HepG2 (cell line): ENCODE data around the gene EIF3M. TPM values are rescaled to one million over a fixed set of nuclear protein-coding genes. Genes with fewer than 3 reads are reported as not detected.

Experiments
- BHLHE40 ChIP-seq: IDR thresholded peaks from 2 replicates; pipeline ENCODE4 v1.6.1; 2011; ENCODE audit warnings: low read length, improper control_type of control experiment
- DNMT3B ChIP-seq: conservative IDR thresholded peaks from 2 replicates; pipeline ENCODE4 v1.6.1; 2016; ENCODE audit warnings: missing biosample characterization, control low read depth
- DPF2 ChIP-seq: sonication (generic); formaldehyde crosslinking; IDR thresholded peaks from 2 replicates; pipeline ENCODE4 v1.4.0; 2020; ENCODE audit warnings: mild to moderate bottlenecking, low read depth, missing genetic modification reagents, borderline replicate concordance
- ESRRA ChIP-seq: sonication (generic); formaldehyde crosslinking; IDR thresholded peaks from 2 replicates; pipeline ENCODE4 v1.5.1; 2020; ENCODE audit warnings: mild to moderate bottlenecking, low read depth, missing genetic modification reagents
- FLYWCH1 ChIP-seq: sonication (generic); formaldehyde crosslinking; IDR thresholded peaks from 2 replicates; pipeline ENCODE4 v1.8.1; 2023; ENCODE audit warnings: mild to moderate bottlenecking, missing genetic modification reagents
- HOXA5 ChIP-seq: sonication (generic); formaldehyde crosslinking; IDR thresholded peaks from 2 replicates; pipeline ENCODE4 v1.4.0; 2020; ENCODE audit warnings: missing genetic modification reagents
- HOXA7 ChIP-seq: sonication (generic); formaldehyde crosslinking; IDR thresholded peaks from 2 replicates; pipeline ENCODE4 v1.8.1; 2022; ENCODE audit warnings: mild to moderate bottlenecking, missing genetic modification reagents, moderate library complexity
- KDM2A ChIP-seq: sonication (generic); formaldehyde crosslinking; IDR thresholded peaks from 2 replicates; pipeline ENCODE4 v1.4.0; 2020; ENCODE audit warnings: low read depth, missing genetic modification reagents, borderline replicate concordance
- KLF9 ChIP-seq: IDR thresholded peaks from 2 replicates; pipeline ENCODE4 v1.6.1; 2016; ENCODE audit warnings: low read depth
- MLLT10 ChIP-seq: sonication (generic); formaldehyde crosslinking; IDR thresholded peaks from 2 replicates; pipeline ENCODE4 v1.4.0; 2020; ENCODE audit warnings: missing genetic modification reagents
- MTF2 ChIP-seq: sonication (generic); formaldehyde crosslinking; IDR thresholded peaks from 2 replicates; pipeline ENCODE4 v1.5.0; 2020; ENCODE audit warnings: missing genetic modification reagents, borderline replicate concordance
- NFYC ChIP-seq: IDR thresholded peaks from 2 replicates; pipeline ENCODE4 v1.6.1; 2016; ENCODE audit warnings: missing genetic modification reagents, missing compliant biosample characterization
- PCBP1 ChIP-seq: fragments of 200-400 bp; formaldehyde crosslinking; IDR thresholded peaks from 2 replicates; pipeline ENCODE4 v1.6.1; 2017; ENCODE audit warnings: mild to moderate bottlenecking, low read depth, low read length, borderline replicate concordance
- PHB2 ChIP-seq: fragments of 450-650 bp; IDR thresholded peaks from 2 replicates; pipeline ENCODE4 v1.6.1; 2018; ENCODE audit not compliant: partially characterized antibody
- POLR2AphosphoS2 ChIP-seq: IDR thresholded peaks from 2 replicates; pipeline ENCODE4 v1.6.1; 2011; ENCODE audit warnings: low read depth, low read length, improper control_type of control experiment
- PPARG ChIP-seq: conservative IDR thresholded peaks from 2 replicates; pipeline ENCODE4 v1.6.1; 2016; ENCODE audit warnings: missing biosample characterization, missing genetic modification reagents
- REPIN1 ChIP-seq: sonication (generic); formaldehyde crosslinking; IDR thresholded peaks from 2 replicates; pipeline ENCODE4 v1.8.0; 2022; ENCODE audit warnings: missing genetic modification reagents, low read depth, mild to moderate bottlenecking, borderline replicate concordance
- STAG1 ChIP-seq: sonication (generic); formaldehyde crosslinking; IDR thresholded peaks from 2 replicates; pipeline ENCODE4 v1.4.0; 2020; ENCODE audit warnings: missing genetic modification reagents
- ZNF20 ChIP-seq: sonication (generic); formaldehyde crosslinking; IDR thresholded peaks from 2 replicates; pipeline ENCODE4 v1.4.0; 2020; ENCODE audit warnings: mild to moderate bottlenecking, moderate library complexity, missing genetic modification reagents
- ZNF543 ChIP-seq: sonication (generic); formaldehyde crosslinking; IDR thresholded peaks from 2 replicates; pipeline ENCODE4 v1.4.0; 2020; ENCODE audit warnings: mild to moderate bottlenecking, missing genetic modification reagents
- ZNF552 ChIP-seq: sonication (generic); formaldehyde crosslinking; IDR thresholded peaks from 2 replicates; pipeline ENCODE4 v1.9.0; 2022; ENCODE audit warnings: missing genetic modification reagents, mild to moderate bottlenecking, borderline replicate concordance
- ZNF674 ChIP-seq: sonication (generic); formaldehyde crosslinking; IDR thresholded peaks from 2 replicates; pipeline ENCODE4 v1.5.0; 2020; ENCODE audit warnings: low read depth, mild to moderate bottlenecking, missing genetic modification reagents
- ZNF724P ChIP-seq: sonication (generic); formaldehyde crosslinking; IDR thresholded peaks from 2 replicates; pipeline ENCODE4 v1.8.0; 2022; ENCODE audit warnings: missing genetic modification reagents, borderline replicate concordance
- polyA plus RNA-seq, 8 experiments: library from polyadenylated mRNA; depleted of rRNA in 3 of 8; stranded (reverse) in 7 of 8; unstranded in 1 of 8; fragments of >200 nt; fragmentation: Illumina TruSeq in 4 of 8; extraction: Trizol in 4 of 8; gene quantifications; 2 replicates each; pipeline versions ENCODE4 v1.2.1 to v1.2.3, GENCODE V29; 2011 to 2016; ENCODE audit warnings: low read depth in 4 of 8, missing spikeins in 1 of 8, mixed read lengths in 1 of 8; ENCODE audit not compliant: insufficient read depth in 1 of 8
- total RNA-seq, 5 experiments: library from RNA; depleted of rRNA; stranded (reverse); fragments of >200 nt; fragmentation: Illumina TruSeq; extraction: Trizol; gene quantifications; 2 replicates each; pipeline ENCODE4 v1.2.3, GENCODE V29; 2016; ENCODE audit warnings: low read depth in 1 of 5
- TF ChIP-seq, protein P1 (sequence below): sonication (generic); formaldehyde crosslinking; IDR thresholded peaks from 2 replicates; pipeline ENCODE4 v1.8.1; 2023; ENCODE audit warnings: missing genetic modification reagents, inconsistent platforms, borderline replicate concordance
- TF ChIP-seq, protein P2 (sequence below): sonication (generic); formaldehyde crosslinking; IDR thresholded peaks from 2 replicates; pipeline ENCODE4 v1.4.0; 2020; ENCODE audit warnings: missing genetic modification reagents
- TF ChIP-seq, protein P3 (sequence below): sonication (generic); formaldehyde crosslinking; IDR thresholded peaks from 2 replicates; pipeline ENCODE4 v1.4.0; 2020; ENCODE audit warnings: mild to moderate bottlenecking, missing genetic modification reagents

The EIF3M gene
- total and polyA plus RNA-seq, 2 of the 13 experiments (the other 11 are each of a cell fraction or from before 2014, with no cell fraction given): 279 to 389 TPM

DNA sequence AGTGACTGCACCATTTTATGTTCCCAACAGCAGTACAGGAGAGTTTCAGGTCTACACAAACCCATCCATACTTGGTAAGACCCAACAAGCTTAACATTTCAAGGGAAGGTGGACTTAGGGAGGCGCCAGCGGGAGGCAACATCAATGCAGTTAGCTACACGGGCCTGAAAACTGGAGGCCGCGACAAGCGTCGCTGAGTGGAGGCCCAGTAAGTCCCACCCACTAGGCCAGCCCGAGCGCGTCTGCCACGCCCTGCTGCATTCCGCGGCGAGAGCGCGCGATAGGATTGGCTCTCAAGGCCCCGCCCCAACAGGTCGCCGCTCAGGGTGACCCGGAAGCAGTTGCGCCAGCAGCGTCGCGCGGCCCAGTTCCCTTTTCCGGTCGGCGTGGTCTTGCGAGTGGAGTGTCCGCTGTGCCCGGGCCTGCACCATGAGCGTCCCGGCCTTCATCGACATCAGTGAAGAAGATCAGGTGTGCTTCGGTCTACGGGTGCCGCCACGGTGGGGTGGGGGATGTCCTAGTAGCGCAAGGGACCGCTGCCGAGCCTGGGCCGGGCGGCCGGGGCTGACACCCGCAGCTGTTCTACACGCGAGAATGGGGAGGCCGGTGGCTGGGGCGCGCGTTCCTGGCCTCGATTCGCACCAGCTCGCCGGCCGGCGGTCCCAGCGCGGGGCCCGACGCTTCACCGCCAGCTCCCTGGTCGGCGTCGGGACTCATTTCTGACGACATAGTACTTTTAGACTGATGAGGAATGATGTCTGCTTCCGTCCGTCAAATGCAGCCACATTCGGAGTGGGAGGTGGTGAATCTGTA is at the start of gene EIF3M (continued):
- TF ChIP-seq ESRRA: peak; percentile 34; the same call in 1 of the 2 replicates
- no peak for TF ChIP-seq HOXA7 (CRISPR knock-in tag)
- TF ChIP-seq MTF2 (CRISPR knock-in tag): peak; percentile 98
- TF ChIP-seq STAG1 (CRISPR knock-in tag): no peak
- peak; percentile 83 for TF ChIP-seq NFYC (CRISPR knock-in tag)
- TF ChIP-seq, protein P1, sequence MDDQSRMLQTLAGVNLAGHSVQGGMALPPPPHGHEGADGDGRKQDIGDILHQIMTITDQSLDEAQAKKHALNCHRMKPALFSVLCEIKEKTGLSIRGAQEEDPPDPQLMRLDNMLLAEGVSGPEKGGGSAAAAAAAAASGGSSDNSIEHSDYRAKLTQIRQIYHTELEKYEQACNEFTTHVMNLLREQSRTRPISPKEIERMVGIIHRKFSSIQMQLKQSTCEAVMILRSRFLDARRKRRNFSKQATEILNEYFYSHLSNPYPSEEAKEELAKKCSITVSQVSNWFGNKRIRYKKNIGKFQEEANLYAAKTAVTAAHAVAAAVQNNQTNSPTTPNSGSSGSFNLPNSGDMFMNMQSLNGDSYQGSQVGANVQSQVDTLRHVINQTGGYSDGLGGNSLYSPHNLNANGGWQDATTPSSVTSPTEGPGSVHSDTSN (CRISPR knock-in tag): peak; percentile 85; the same call in 1 of the 2 replicates
- no peak for TF ChIP-seq DNMT3B (CRISPR knock-in tag)
- TF ChIP-seq KDM2A (CRISPR knock-in tag): peak; percentile 96
- TF ChIP-seq MLLT10: no peak
- no peak for TF ChIP-seq KLF9 (CRISPR knock-in tag)
- TF ChIP-seq FLYWCH1 (CRISPR knock-in tag): no peak
- no peak; the same call in 1 of the 2 replicates for TF ChIP-seq PPARG (CRISPR knock-in tag)
- no peak for TF ChIP-seq ZNF543 (CRISPR knock-in tag)
- peak; percentile 71 for TF ChIP-seq REPIN1 (CRISPR knock-in tag)
- TF ChIP-seq PHB2: no peak
- 0 out of 2 replicates have a peak, but pooled peaks have one; percentile 84 for TF ChIP-seq ZNF674 (CRISPR knock-in tag)
- peak; percentile 78 for TF ChIP-seq HOXA5 (CRISPR knock-in tag)
- no peak for TF ChIP-seq ZNF20 (CRISPR knock-in tag)
- no peak for TF ChIP-seq DPF2 (CRISPR knock-in tag)
- TF ChIP-seq POLR2AphosphoS2: no peak
- TF ChIP-seq, protein P2, sequence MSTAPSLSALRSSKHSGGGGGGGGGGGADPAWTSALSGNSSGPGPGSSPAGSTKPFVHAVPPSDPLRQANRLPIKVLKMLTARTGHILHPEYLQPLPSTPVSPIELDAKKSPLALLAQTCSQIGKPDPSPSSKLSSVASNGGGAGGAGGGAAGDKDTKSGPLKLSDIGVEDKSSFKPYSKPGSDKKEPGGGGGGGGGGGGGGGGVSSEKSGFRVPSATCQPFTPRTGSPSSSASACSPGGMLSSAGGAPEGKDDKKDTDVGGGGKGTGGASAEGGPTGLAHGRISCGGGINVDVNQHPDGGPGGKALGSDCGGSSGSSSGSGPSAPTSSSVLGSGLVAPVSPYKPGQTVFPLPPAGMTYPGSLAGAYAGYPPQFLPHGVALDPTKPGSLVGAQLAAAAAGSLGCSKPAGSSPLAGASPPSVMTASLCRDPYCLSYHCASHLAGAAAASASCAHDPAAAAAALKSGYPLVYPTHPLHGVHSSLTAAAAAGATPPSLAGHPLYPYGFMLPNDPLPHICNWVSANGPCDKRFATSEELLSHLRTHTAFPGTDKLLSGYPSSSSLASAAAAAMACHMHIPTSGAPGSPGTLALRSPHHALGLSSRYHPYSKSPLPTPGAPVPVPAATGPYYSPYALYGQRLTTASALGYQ (CRISPR knock-in tag): no peak; the same call in 1 of the 2 replicates
- 0 out of 2 replicates have a peak, but pooled peaks have one; percentile 63 for TF ChIP-seq ZNF724P (CRISPR knock-in tag)
- TF ChIP-seq BHLHE40: no peak
- peak; percentile 66; the same call in 1 of the 2 replicates for TF ChIP-seq ZNF552 (CRISPR knock-in tag)
- TF ChIP-seq, protein P3, sequence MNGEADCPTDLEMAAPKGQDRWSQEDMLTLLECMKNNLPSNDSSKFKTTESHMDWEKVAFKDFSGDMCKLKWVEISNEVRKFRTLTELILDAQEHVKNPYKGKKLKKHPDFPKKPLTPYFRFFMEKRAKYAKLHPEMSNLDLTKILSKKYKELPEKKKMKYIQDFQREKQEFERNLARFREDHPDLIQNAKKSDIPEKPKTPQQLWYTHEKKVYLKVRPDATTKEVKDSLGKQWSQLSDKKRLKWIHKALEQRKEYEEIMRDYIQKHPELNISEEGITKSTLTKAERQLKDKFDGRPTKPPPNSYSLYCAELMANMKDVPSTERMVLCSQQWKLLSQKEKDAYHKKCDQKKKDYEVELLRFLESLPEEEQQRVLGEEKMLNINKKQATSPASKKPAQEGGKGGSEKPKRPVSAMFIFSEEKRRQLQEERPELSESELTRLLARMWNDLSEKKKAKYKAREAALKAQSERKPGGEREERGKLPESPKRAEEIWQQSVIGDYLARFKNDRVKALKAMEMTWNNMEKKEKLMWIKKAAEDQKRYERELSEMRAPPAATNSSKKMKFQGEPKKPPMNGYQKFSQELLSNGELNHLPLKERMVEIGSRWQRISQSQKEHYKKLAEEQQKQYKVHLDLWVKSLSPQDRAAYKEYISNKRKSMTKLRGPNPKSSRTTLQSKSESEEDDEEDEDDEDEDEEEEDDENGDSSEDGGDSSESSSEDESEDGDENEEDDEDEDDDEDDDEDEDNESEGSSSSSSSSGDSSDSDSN (CRISPR knock-in tag): peak; percentile 93
- TF ChIP-seq PCBP1: peak; percentile 90; the same call in 1 of the 2 replicates
